NK-92 (cell line): ENCODE results near the gene ERBB4.
"Not testable (repeated sequence)": the region's sequence is repeated elsewhere in the genome, so short reads cannot be mapped to it uniquely, and the experiment has no call there.

Experiments used
- DNase-seq: peaks from one replicate; lab custom pipeline; 2025; ENCODE audit not compliant: unreplicated experiment; lab: John Stamatoyannopoulos, UW

ERBB4 gene

GRCh38 chr2:212528106-212528856 lies 10.3 kb downstream of the ERBB4 start:
- DNase-seq: no peak

- no peak for DNase-seq
Observed at GRCh38 chr2:212526059-212526458, 12.5 kb downstream of the ERBB4 start.

DNA sequence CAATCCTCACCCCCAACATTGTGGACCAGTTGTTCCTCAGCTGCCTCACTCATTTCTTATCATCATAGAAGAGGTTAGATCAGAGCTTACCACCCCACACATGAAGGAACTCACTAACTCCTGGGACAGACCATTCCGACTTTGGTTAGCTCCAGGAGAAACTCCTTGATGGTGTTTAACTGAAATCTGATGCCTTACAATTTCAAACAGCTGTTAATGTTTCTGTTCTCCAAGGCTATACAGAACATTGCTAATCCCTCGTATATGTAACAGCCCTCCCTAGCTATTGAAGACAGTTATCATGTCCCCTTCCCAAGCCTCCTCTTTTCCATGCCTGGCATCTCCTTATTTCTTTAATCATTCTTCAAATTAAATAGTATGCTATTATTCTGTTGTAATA lies 14.8 kb downstream of the ERBB4 start:
- no peak for DNase-seq

DNA sequence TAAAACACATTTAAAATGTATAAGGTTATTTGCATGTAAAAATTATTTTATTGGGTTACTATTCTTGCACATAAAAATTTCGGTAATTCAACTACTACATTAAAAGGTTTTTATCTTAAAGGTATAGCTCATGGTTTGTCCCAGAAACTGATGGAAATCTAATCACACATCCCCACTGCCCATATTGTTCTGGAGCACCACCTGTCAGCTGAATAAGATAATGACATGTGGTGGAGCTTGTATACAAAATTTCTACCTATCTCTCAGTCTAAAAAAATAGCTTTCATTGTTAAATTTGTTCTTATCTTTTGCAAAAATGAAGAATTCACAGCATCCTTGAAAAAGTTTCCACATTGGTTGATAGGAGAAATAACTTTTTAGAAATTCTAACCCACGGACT lies 18.3 kb downstream of the ERBB4 start:
- DNase-seq: no peak

DNA sequence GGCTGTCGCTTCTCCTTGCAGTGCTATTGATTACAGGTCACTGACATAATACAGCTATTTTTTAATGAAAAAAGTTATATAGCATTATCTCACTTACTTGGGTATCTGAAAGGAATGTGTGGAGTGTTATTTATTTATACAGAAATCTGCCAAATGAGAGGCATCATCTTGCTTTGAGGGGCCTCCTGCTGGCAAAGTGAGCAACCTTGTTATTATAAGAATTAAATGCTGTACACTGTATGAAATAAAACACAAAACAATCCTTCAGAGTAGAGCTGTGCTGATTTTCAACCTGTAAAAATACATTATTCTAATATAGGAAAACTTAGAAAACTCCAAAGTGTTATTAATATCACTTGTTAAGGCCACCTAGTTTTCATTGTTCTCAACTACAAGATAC lies 20.9 kb downstream of the ERBB4 start:
- DNase-seq: no peak

GRCh38 chr2:212505586-212505985 lies 33.0 kb downstream of the ERBB4 start:
- DNase-seq: no peak

GRCh38 chr2:212495046-212495445 lies 43.6 kb downstream of the ERBB4 start:
- DNase-seq: no peak

- DNase-seq: no peak
Observed at GRCh38 chr2:212494418-212495020, 44.1 kb downstream of the ERBB4 start.

DNA sequence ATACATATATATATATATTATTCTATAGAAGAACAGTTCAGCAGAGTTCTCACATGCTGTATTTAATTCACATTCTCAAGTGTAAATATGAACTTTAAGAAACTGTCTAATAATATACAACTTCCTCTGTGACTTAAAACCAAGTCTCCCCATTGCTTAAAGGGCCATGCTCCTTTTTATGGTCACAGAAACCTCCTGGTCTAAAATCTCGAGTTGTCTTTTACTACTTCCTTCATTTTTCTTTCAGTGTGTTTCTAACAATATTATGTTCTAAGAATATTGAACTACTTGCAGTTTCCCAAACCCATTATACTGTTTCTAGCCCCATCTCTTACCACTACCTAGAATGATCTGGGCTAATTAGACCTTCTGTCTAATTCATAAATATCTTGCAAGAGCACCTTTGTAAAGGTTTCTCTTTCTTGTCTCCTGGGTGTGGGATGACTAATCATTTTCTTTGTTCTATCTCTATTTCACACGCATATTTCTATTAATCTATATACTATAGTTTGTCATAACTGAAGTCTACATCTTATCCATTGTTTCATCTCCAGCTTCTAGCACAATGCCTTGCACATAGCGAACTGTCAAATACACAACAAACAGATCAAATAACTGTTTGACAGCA lies 48.8 kb downstream of the ERBB4 start:
- DNase-seq: no peak

DNA sequence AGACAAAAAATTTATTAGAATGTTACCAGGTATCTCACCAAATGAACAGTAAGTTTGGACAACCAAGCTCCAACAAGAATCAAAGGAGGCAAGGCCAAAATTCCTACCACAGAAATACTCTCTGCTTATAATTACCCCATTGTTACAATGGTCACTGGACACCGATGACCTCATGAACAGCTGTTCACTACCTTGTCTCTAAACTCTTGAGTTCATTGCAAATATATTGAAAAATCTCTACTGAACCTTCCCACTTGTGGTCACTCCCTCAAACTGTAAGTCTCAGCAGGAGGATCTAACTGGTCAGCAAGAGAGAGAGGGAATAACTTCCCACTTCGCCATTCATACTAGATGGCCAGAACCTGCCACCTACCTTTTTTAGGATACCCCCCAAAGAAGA lies 50.0 kb downstream of the ERBB4 start:
- DNase-seq: no peak

- no peak for DNase-seq
Observed at GRCh38 chr2:212484563-212485080, 54.0 kb downstream of the ERBB4 start.

DNA sequence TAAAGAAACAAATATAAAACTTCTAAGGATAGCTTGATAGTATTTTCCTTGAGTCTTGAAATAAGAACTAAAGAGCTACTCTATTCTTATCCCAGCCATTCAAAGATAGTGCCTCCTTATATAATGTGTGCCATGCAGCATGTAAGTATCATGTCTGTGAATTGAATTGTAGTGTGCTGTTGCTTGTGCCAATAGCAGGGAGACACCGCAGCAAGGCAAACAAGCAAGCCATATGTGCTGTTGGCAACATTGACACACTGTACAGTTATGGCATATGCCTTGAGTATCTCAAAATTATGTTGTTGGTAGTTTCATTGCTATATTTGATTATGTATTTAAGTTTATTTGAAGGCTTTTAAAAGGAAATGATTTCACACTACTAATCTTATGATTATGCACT lies 58.2 kb downstream of the ERBB4 start:
- DNase-seq: no peak

DNA sequence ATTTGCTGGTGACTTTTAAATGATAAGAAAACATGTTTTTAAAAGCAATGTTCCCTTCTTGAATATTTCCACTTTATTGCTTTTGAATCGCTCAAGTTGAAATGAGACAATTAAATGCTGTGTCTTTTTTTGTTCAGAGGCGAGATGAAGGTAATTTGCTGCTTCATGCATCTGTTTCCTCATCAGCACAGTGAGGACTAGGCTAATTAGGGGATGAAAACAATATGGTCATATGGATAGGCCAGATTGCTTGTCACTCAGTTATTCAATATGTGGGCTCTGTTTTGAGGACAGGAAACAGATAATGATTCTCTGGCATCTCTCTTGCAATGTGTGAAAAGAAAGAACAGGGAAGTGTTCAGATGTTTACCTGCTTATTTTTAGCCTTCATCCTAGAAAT lies 61.0 kb downstream of the ERBB4 start:
- DNase-seq: no peak

GRCh38 chr2:212473211-212473610 lies 65.4 kb downstream of the ERBB4 start:
- no peak for DNase-seq

DNA sequence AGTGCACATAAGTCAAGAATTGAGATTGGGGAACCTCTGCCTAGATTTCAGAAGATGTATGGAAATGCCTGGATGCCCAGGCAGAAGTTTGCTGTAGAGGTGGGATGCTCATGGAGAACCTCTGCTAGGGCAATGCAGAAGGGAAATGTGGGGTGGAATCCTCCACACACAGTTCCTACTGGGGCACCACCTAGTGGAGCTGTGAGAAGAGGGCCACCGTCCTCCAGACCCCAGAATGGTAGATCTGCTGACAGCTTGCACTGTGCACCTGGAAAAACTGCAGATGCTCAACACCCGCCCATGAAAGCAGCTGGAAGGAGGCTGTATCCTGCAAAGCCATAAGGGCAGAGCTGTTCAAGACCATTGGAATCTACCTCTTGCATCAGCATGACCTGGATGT lies 71.1 kb downstream of the ERBB4 start:
- DNase-seq: not testable (repeated sequence)

DNA sequence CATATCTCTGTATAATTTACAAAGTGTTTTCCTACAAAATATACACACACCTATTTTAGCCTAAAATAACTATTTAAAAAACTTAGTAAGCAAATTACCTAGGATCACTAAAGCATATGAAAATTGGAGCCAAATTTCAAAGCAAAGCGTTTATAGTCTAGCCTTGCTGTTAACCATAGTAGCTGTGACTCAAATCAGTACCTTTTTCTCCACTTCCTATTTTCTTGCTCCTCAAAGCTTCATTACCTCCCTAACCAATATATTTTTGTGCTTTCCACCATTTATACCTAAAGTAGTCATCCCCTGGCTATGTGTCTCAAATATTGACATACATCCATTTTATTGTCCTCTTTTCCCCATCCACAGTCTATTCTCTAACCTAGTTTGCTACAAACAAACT lies 73.1 kb downstream of the ERBB4 start:
- DNase-seq: no peak

DNA sequence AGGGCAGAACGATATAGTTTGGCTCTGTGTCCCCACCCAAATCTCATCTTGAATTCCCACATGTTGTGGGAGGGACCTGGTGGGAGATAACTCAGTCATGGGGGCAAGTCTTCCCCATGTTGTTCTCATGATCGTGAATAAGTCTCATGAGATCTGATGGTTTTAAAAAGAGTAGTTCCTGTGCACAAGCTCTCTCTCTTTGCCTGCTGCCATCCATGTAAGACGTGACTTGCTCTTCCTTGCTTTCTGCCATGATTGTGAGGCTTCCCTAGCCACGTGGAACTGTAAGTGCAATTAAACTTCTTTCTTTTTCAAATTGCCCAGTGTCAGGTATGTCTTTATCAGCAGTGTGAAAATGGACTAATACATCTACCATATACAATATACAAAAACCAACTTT lies 76.9 kb downstream of the ERBB4 start:
- DNase-seq: not testable (repeated sequence)

DNA sequence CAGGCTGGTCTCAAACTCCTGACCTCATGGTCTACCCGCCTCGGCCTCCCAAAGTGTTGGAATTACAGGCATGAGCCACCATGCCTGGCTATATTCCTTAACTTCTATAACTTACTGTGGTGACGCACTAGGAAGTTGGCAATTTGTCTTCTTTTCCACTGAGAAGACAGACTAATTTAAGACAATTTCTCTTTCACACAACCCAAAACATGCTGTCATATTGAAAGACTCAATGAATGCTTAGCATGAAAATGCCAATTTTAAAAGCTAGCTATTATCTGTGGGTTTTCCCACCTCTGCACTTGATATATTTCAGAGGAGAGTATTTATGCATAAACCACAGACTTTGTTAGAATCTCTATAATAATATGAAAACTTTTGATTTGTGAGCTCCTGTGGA lies 84.5 kb downstream of the ERBB4 start:
- DNase-seq: no peak

GRCh38 chr2:212451786-212452231 lies 86.8 kb downstream of the ERBB4 start:
- DNase-seq: no peak

GRCh38 chr2:212448698-212449097 lies 89.9 kb downstream of the ERBB4 start:
- no peak for DNase-seq

GRCh38 chr2:212441821-212442220 lies 96.8 kb downstream of the ERBB4 start:
- DNase-seq: no peak

DNA sequence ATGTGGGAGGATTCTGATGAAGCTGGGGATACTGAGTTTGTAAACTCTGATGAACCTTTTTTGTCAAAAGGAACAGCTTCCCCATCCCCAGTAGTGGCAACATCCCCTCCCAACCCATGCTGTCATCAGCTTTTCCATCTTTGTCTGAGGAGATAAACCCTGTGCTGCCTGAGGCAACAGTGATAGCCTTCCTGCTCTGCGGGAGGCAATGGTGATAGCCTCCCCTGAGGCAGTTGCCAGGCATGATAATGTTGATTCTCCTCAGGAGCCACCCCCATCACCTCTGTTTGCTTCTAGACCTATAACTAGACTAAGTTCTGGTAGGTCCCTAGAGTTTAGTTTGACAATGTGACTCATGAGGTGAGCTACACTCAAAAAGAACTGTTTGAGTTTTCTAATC lies 97.5 kb downstream of the ERBB4 start:
- DNase-seq: no peak
